ENCODE results near the gene TAOK3. TPM values are rescaled to one million over a fixed set of nuclear protein-coding genes. Genes with fewer than 3 reads are reported as not detected.
"Not testable (repeated sequence)": the region's sequence is repeated elsewhere in the genome, so short reads cannot be mapped to it uniquely, and the experiment has no call there.

The TAOK3 gene
- total RNA-seq, 1 donor from 2014 or later, result 52.9 TPM

- DNase-seq, result peak; percentile 97
These were observed 236.7 kb downstream of the TAOK3 start, which contains the start of gene PEBP1 for GRCh38 chr12:118135788-118136558. TSS of gene PEBP1 (plus strand) at chr12:118136124. CDS start at chr12:118136210, 86 bp downstream.

DNA sequence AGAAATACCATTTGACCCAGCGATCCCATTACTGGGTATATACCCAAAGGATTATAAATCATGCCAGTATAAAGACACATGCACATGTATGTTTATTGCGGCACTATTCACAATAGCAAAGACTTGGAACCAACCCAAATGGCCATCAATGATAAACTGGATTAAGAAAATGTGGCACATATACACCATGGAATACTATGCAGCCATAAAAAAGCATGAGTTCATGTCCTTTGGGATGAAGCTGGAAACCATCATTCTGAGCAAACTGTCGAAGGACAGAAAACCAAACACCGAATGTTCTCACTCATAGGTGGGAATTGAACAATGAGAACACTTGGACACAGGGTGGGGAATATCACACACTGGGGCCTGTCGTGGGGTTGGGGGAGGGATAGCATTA is 243.3 kb downstream of the TAOK3 start:
- DNase-seq, result not testable (repeated sequence)

- no peak for DNase-seq
These were observed 244.8 kb downstream of the TAOK3 start for GRCh38 chr12:118127867-118128266.

DNA sequence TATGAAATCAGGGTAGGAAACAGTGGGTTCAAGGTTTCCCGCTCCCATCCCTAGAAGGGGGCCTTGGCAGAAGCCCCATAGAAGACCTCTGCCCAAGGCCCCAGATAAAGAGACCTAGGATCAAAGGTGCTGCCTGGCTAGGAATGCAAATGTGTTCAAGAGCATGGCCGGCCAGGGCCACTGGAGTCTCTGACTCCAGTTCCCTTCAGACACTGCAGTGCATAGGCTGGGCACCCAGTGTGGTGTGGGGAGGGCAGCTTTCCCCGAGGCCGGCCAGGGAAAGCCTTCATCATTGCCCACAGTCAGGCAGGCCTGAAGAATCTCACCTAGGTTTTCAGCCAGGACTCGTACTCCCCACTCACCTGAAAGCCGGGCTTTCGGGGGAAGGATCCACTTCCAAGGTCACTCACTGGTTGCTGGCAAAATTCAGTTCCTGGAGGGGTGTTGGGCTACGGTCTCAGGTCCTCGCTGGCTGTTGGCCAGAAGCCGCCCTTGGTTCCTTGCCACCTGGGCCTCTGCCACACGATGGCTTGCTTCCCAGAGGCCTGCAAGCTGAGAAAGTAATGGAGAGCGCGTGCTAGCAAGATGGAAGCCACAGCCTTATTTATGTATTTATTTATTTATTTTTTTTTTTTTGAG is 246.5 kb downstream of the TAOK3 start:
- DNase-seq, result no peak

DNA sequence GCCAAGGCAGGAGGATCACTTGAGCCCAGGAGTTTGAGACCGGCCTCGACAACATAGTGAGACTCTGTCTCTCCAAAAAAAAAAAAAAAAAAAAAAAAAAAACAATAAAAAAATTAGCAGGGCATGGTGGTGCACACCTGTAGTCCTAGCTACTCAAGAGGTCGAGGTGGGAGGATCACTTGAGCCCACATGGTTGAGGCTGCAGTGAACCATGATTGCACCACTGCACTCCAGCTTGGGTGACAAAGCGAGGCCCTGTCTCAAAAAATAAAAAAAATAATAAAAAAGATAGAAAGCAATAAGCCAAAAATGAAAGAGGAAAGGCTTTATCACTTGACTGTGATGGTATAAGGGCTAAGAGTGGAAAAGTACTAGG is 247.0 kb downstream of the TAOK3 start:
- no peak for DNase-seq

- DNase-seq, result no peak
These were observed 248.3 kb downstream of the TAOK3 start for GRCh38 chr12:118124333-118124874.

DNA sequence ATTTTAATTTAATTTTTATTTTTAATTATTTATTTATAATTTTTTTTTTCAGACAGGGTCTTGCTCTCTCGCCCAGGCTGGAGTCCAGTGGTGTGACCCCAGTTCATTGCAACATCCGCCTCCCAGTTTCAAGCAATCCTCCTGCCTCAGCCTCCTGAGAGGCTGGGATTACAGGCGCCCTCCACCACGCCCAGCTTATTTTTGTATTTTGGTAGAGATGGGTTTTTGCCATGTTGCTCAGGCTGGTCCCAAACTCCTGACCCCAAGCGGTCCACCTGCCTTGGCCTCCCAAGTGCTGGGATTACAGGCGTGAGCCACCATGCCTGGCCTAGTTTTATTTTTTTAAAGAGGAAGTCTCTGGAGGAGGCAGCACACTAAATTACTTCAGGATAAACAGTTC is 250.4 kb downstream of the TAOK3 start:
- no peak for DNase-seq

DNA sequence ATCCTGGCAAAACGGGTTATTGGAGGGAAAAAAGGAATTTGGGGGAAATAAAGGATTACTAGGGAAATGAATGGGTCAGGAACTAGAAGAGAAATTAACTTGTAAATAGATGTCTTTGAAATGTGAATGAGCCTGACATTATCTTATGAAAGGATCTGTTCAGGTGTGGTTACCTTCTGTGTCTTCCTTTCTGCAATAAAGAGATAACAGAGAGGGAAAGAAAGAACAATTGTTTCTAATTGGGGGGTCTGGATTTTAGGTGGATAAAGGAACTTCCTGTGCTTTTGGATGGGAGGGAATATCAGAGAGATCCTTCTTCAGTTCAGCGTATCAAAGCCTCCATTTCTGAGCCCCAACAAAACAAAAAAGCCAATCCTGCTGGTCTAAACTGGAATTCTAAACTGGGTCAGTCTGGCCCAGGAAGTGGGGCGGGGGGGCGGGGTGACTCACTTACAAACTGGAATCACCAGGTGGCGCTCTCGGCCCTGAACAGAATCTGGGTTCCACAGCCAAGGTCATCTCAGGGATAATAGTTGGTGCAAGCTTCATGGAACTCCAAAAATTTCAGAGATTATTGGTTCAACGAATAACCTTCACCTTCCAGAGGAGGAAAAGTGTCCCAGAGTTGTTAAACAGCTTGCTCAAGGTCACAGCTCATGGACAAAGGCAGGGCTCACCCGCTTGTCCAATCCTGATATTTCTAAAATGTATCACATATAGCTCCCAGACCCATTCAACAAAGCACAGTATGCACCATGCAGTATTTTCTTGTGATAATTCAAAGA is 251.9 kb downstream of the TAOK3 start:
- DNase-seq, result peak; percentile 34

DNA sequence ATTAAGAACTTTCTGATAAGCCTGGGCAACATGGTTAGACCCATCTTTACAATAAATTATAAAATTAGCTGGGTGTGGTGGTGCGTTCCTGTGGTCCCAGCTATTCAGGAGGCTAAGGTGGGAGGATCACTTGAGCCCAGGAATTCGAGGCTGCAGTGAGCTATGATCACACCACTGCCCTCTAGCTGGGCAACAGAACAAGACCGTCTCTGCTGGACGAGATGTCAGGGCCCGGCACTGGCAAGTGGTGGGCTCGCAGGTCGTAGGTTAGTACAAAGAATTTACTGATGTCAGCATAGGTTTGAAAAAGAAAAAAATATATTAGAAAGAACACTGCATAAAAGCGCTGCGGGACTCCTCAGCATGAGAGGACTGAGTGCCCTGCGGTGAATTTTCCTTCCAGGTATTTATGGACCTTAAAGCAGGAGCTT is 253.2 kb downstream of the TAOK3 start:
- DNase-seq, result no peak

DNA sequence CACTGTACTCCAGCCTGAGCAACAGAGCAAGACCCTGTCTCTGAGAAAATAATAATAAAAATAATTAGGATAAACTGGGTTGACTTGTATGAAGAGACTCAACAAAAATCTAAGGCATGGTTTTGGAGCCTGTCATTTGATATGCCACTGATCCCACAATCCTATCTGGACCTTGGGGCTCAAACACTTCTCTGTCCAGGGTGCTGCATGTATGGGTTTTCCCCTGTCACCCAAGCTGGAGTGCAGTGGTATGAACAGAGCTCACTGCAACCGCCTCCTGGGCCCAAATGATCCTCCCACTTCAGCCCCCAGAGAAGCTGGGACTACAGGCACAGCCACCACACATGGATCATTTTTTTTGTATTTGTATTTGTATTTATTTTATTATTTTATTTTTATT is 263.6 kb downstream of the TAOK3 start:
- DNase-seq, result no peak

DNA sequence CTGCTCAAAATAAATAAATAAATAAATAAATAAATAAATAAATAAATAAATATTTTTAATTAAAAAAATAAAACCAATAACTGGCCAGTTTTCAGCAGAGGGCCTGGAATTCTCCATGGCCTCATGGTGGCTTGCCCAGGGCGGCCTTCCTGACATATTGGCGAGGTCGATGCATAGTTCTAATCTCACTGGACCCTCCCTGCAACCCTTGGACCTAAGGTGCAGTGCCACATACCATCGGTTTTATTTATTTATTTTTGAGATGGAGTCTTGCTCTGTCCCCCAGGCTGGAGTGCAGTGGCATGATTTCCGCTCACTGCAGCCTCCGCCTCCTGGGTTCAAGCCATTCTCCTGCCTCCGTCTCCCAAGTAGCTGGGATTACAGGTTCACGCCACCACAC is 265.0 kb downstream of the TAOK3 start:
- no peak for DNase-seq

DNA sequence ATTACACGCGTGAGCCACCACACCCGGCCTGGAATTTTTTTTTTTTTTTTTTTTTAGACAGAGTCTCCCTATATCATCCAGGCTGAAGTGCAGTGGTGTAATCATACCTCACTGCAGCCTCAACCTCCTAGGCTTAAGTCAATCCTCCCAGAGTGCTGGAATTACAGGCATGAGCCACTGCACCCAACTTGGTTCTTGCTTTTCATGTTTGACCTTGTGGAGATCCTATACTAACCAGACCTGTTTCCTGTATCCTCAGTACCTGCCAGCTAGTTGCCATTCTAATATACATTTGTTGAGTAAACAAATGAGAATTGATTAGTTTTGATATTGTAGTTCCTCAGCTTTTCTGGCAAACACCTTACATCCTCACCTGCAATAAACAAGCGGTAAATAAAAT is 265.7 kb downstream of the TAOK3 start:
- DNase-seq, result no peak

- DNase-seq, result peak; percentile 17
These were observed 268.9 kb downstream of the TAOK3 start, which contains the start of gene VSIG10 for GRCh38 chr12:118103601-118104382. TSS of gene VSIG10 (minus strand) at chr12:118104011. CDS start at chr12:118103671, 340 bp downstream.

GRCh38 chr12:118103201-118103600 is 269.5 kb downstream of the TAOK3 start:
- DNase-seq, result no peak

- no peak for DNase-seq
These were observed 270.1 kb downstream of the TAOK3 start for GRCh38 chr12:118102609-118103008.

DNA sequence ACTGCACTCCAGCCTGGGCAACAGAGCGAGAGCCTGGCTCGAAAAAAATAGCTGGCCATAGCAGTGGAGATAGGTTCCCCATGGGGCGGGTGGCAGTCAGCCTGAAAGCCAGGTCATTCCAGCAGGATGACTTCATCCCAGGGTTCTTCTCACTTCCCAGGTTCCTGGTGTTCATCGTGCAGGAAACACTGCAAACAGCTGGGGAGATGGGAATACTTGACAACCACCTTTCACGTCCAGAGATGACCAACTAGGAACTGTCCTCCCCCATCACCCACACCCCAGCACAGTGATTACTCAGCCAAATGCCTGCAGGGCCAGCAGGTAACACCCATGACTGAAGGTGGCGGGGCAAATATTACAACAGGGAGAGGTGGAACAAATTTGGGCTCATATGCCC is 270.6 kb downstream of the TAOK3 start:
- no peak for DNase-seq

GRCh38 chr12:118101051-118101450 is 271.7 kb downstream of the TAOK3 start:
- DNase-seq, result no peak

Data from occipital lobe (tissue), 2 donors.